Measurements from ENCODE around the gene CDC25B. TPM values are rescaled to one million over a fixed set of nuclear protein-coding genes. Genes with fewer than 3 reads are reported as not detected.

Gene CDC25B
- total RNA-seq, 1 donor from 2014 or later: 60.6 TPM

GRCh38 chr20:3766422-3767109 is 29.5 kb upstream of the CDC25B start:
- peak overlapping the region; percentile 78 for H3K4me3 ChIP-seq
- H3K9me3 ChIP-seq: no peaks in the 10 kb centered on the region
- TF ChIP-seq, protein P1, sequence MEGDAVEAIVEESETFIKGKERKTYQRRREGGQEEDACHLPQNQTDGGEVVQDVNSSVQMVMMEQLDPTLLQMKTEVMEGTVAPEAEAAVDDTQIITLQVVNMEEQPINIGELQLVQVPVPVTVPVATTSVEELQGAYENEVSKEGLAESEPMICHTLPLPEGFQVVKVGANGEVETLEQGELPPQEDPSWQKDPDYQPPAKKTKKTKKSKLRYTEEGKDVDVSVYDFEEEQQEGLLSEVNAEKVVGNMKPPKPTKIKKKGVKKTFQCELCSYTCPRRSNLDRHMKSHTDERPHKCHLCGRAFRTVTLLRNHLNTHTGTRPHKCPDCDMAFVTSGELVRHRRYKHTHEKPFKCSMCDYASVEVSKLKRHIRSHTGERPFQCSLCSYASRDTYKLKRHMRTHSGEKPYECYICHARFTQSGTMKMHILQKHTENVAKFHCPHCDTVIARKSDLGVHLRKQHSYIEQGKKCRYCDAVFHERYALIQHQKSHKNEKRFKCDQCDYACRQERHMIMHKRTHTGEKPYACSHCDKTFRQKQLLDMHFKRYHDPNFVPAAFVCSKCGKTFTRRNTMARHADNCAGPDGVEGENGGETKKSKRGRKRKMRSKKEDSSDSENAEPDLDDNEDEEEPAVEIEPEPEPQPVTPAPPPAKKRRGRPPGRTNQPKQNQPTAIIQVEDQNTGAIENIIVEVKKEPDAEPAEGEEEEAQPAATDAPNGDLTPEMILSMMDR (IDR thresholded peaks at IDR 0.05): no peak
- intact Hi-C loops (cut with DNase I): loop anchor here (1.0 to 2.0 kb wide), 3 partner anchors 14 to 54 kb away; partner anchors contain the start of genes AP5S1 and SPEF1
- H3K27ac ChIP-seq: no peak overlapping the region
- no peaks in the 10 kb centered on the region for H3K27me3 ChIP-seq
- no peak for DNase-seq (ENCODE audit: low spot score in 2 of 2)
- H3K4me1 ChIP-seq: peaks cover 5 to 11% of the 10 kb centered on the region in 2 donors
- H3K36me3 ChIP-seq: no peaks in the 10 kb centered on the region

GRCh38 chr20:3767110-3767426 is 29.0 kb upstream of the CDC25B start:
- DNase-seq (ENCODE audit: low spot score in 2 of 2): no peak
- Histone ChIP-seq H3K27me3 (no peaks in the 10 kb centered on the region), H3K4me1 (peaks cover 5 to 11% of the 10 kb centered on the region in 2 donors), H3K27ac (no peak overlapping the region), H3K36me3 (no peaks in the 10 kb centered on the region), H3K4me3 (peak overlapping the region; percentile 78), H3K9me3 (no peaks in the 10 kb centered on the region)
- intact Hi-C loops (cut with DNase I): loop anchor here (1.0 to 2.0 kb wide), 3 partner anchors 14 to 53 kb away; partner anchors contain the start of genes AP5S1 and SPEF1
- TF ChIP-seq, protein P1 (IDR thresholded peaks at IDR 0.05): no peak

DNA sequence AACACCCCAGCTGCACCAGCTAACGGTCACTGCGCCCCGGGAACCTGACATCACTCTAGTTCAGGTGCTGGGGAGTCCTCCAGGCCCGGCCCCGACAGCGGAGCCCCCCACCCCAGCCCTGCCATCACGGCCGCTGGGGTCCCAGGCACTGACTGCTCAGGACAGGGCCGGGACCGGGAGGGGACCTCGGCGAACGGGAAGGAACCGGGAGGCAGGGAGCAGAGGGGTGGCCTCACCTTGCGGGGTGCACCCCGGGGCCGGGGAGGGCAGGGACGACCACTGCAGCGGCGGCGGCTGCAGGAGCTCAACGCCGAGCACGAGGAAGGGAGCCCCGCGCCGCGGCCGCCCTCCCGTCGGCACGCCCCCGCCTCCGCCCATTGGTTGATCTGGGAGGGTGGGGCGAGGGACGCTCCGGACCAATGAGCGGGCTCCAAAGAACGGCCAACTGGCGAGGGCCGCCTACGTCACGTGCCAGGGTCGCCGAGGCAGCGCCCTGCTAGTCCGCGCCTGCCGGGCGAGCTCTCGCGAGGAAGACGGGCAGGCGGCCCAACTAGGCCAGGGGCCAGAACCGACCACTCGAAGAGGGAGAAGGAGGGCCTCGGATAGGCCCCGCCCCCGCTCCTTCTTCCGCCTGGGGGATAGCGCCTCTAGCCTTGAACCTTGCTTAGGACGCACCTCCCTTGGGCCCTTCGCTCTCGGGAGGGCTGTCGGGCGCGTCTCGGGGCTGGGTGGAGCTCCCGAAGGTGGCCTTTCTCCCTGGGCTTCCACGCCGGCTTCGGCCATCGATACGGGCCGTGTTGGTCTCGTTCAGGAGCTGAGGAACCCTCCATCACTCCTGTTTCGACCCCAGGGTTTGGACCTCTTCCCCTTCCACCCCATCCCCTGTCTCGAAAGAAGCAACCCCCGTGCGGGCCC is 28.4 kb upstream of the CDC25B start, which contains the start of gene ADISSP:
TSS of gene ADISSP (minus strand) at position 327 of the 915 bp plus-strand sequence. CDS start 7,653 bp downstream, outside the sequence.
- TF ChIP-seq, protein P1 (IDR thresholded peaks at IDR 0.05): peak in 1 of 3 experiments; percentile 7
- peak; percentile 95 to 99 for DNase-seq (ENCODE audit: low spot score in 2 of 2)
- Histone ChIP-seq H3K27me3 (no peaks in the 10 kb centered on the region), H3K27ac (peak within 1 kb of the TSS; percentile 85 to 87), H3K36me3 (no peaks in the 10 kb centered on the region), H3K4me3 (peak within 1 kb of the TSS; percentile 78), H3K4me1 (peaks cover 5 to 11% of the 10 kb centered on the region in 2 donors), H3K9me3 (no peaks in the 10 kb centered on the region)
- intact Hi-C loops (cut with DNase I): loop anchor here (1.0 to 2.0 kb wide), 5 partner anchors 14 to 91 kb away; partner anchors contain the start of genes AP5S1, CENPB and SPEF1

DNA sequence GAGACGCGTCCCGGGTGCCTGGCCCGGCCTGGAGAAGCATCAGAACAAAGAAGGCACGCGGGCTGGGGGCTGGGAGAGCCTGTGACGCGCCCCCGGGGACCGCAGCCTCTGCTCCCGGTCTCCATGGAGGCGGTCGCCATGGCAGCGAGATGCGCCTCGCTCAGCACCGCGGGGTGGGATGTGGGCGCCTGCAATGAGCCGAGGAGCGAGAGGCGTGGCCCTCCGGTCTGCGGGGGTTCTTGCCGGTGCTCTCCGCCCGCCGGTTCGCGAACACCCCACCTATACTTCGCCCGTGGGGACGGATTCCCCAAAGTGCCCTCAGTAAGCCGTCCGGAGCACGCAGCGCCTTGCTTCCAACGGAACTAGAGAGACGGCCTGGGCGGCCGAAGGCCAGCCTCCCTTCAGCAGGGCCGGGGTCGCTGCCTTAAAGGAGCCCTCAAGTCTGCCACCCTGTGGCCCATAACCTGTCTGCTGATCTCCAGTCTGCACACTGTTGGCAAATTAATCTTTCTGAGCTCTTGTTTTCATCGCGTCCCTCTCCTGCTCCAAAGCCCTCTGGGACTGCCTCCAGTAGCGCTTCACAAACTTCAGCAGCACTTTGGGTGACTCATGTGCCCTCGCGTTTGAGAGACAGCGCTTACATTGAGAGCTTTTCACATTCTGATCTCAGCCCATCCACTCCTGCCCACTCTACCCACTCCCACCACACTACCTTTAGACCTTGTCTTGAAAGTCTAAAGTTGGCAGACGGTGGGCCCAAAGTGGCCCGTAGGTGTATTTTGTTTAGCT is 27.6 kb upstream of the CDC25B start:
- Histone ChIP-seq H3K36me3 (no peaks in the 10 kb centered on the region), H3K27ac (peak overlapping the region; percentile 85 to 87), H3K27me3 (no peaks in the 10 kb centered on the region), H3K4me1 (peaks cover 5 to 11% of the 10 kb centered on the region in 2 donors), H3K4me3 (peak overlapping the region; percentile 78), H3K9me3 (no peaks in the 10 kb centered on the region)
- intact Hi-C loops (cut with DNase I): loop anchor here (1.0 to 2.0 kb wide), 2 partner anchors 18 to 92 kb away; partner anchors contain the start of gene CENPB
- TF ChIP-seq, protein P1 (IDR thresholded peaks at IDR 0.05): peak; percentile 36 to 52 (median 37)
- peak in 1 of 2 donors; percentile 82 for DNase-seq (ENCODE audit: low spot score in 2 of 2)

- Histone ChIP-seq H3K4me3 (no peak overlapping the region), H3K9me3 (no peaks in the 10 kb centered on the region), H3K27ac (no peak overlapping the region), H3K27me3 (no peaks in the 10 kb centered on the region), H3K4me1 (peaks cover 4 to 10% of the 10 kb centered on the region in 2 donors), H3K36me3 (no peaks in the 10 kb centered on the region)
- intact Hi-C loops (cut with DNase I): no loop called here
- DNase-seq (ENCODE audit: low spot score in 2 of 2): no peak
- TF ChIP-seq, protein P1 (IDR thresholded peaks at IDR 0.05): no peak
Measured at GRCh38 chr20:3771552-3772058, 24.5 kb upstream of the CDC25B start.
